Sigmoid colon (tissue), 7 donors: ENCODE results near the gene FBXO7. TPM values are rescaled to one million over a fixed set of nuclear protein-coding genes. Genes with fewer than 3 reads are reported as not detected.
A peak's percentile ranks its signal among the peaks of the same experiment; 100 is the strongest.

Experiments used
- DNase-seq: peaks from one replicate; pipeline ENCODE4 v3.0.0-alpha.2; 2019
- H3K27ac ChIP-seq, 4 donors: fragments of 200-600 bp; sonication (generic); one replicate each; pipeline ENCODE4 v1.5.1; 2016 to 2019; ENCODE audit warnings: mild to moderate bottlenecking in 1 of 4
- H3K27me3 ChIP-seq, 3 donors: fragments of 200-600 bp; sonication (generic); one replicate each; pipeline ENCODE4 v1.5.1; 2019; ENCODE audit warnings: mild to moderate bottlenecking in 1 of 3
- H3K36me3 ChIP-seq, 4 donors: fragments of 200-600 bp; sonication (generic); one replicate each; pipeline ENCODE4 v1.5.1; 2016 to 2019
- H3K4me1 ChIP-seq, 4 donors: fragments of 200-600 bp; sonication (generic); one replicate each; pipeline ENCODE4 v1.5.1; 2017 to 2019
- H3K4me3 ChIP-seq, 4 donors: fragments of 200-600 bp; sonication (generic); one replicate each; pipeline ENCODE4 v1.5.1; 2017 to 2019; ENCODE audit warnings: mild to moderate bottlenecking in 2 of 4, moderate library complexity in 1 of 4
- H3K9me3 ChIP-seq, 4 donors: fragments of 200-600 bp in 3 of 4; sonication (generic) in 3 of 4; one replicate each; pipeline versions ENCODE4 v1.5.1 to v1.6.1; 2013 to 2019
- CTCF ChIP-seq, 4 experiments: fragments of 450-650 bp in 3 of 4; fragments of 200-600 bp in 1 of 4; IDR thresholded peaks; one replicate each; pipeline ENCODE4 v1.5.1; 2016 to 2019; ENCODE audit warnings: antibody characterized with exemption in 4 of 4, mild to moderate bottlenecking in 3 of 4, moderate library complexity in 2 of 4
- EP300 ChIP-seq, 4 donors: sonication (generic); formaldehyde crosslinking; IDR thresholded peaks; one replicate each; pipeline ENCODE4 v1.6.1; 2017; ENCODE audit warnings: antibody characterized with exemption in 4 of 4
- POLR2A ChIP-seq, 2 donors: fragments of 450-650 bp; IDR thresholded peaks; one replicate each; pipeline ENCODE4 v1.6.1; 2016; ENCODE audit warnings: antibody characterized with exemption in 2 of 2, mild to moderate bottlenecking in 2 of 2, moderate library complexity in 2 of 2
- POLR2AphosphoS5 ChIP-seq, 4 donors: sonication (generic); formaldehyde crosslinking; IDR thresholded peaks; one replicate each; pipeline ENCODE4 v1.6.1; 2017; ENCODE audit warnings: antibody characterized with exemption in 4 of 4
- WGBS, 2 donors: extraction: QIAGEN DNeasy Blood & Tissue Kit; methylation state at CpG; one replicate each; pipeline ENCODE4 v1.1.7; 2013; 5-methylcytosine and 5-hydroxymethylcytosine counted together
- intact Hi-C: fragments of 100-400 bp; cut with DNase I; formaldehyde crosslinking; loops from one replicate; pipeline ENCODE4 v1.15.1; 2023
- polyA plus RNA-seq, 3 donors: library from polyadenylated mRNA; stranded (reverse); fragments of 200-250 nt; gene quantifications; one replicate each; pipeline ENCODE4 v1.2.3, GENCODE V29; 2013
- total RNA-seq, 4 donors: library from RNA; depleted of rRNA; stranded (reverse); fragments of >200 nt; gene quantifications; one replicate each; pipeline ENCODE4 v1.1.0, GENCODE V29; 2016
- donor health status: healthy with polysubstance abuse.
- donor health status: Bipolar disorder and iron deficiency.
- donor health status: healthy.

Gene FBXO7
- total and polyA plus RNA-seq, 7 donors, result 60.6 to 83.6 (median 79.8) TPM

- TF ChIP-seq CTCF (IDR thresholded peaks at IDR 0.05) (no peak), POLR2AphosphoS5 (IDR thresholded peaks at IDR 0.05) (no peak), EP300 (IDR thresholded peaks at IDR 0.05) (no peak)
- DNase-seq, result no peak
- 83 to 87% methylated on average over 15 of the region's 15 CpGs for WGBS, 2 donors
- intact Hi-C loops, result loop anchor here (2.0 kb wide), 1 partner anchor 85 kb away; no protein-coding TSS in a partner anchor
- peaks cover 0 to 4% (median 1%) of the 10 kb centered on the region in 4 donors for H3K9me3 ChIP-seq
- no peaks in the 10 kb centered on the region for H3K36me3 ChIP-seq
- peaks cover 0 to 38% (median 26%) of the 10 kb centered on the region in 4 donors for H3K4me1 ChIP-seq
- peak overlapping the region; percentile 46 to 71 (median 64) for H3K27ac ChIP-seq
- H3K4me3 ChIP-seq, result peak overlapping the region in 1 of 4 donors; percentile 18
- no peaks in the 10 kb centered on the region for H3K27me3 ChIP-seq
These were observed 58.9 kb downstream of the FBXO7 start for GRCh38 chr22:32533265-32534111.

GRCh38 chr22:32534252-32535235 lies 59.9 kb downstream of the FBXO7 start:
- intact Hi-C loops, result no loop called here
- DNase-seq, result peak; percentile 69
- H3K9me3 ChIP-seq, result peaks cover 0 to 4% (median 1%) of the 10 kb centered on the region in 4 donors
- no peaks in the 10 kb centered on the region for H3K27me3 ChIP-seq
- H3K4me3 ChIP-seq, result peak overlapping the region in 1 of 4 donors; percentile 18
- H3K36me3 ChIP-seq, result no peaks in the 10 kb centered on the region
- peaks cover 0 to 33% (median 18%) of the 10 kb centered on the region in 4 donors for H3K4me1 ChIP-seq
- peak overlapping the region; percentile 46 to 71 (median 64) for H3K27ac ChIP-seq
- no peak for TF ChIP-seq CTCF (IDR thresholded peaks at IDR 0.05)
- peak; percentile 6 to 53 (median 18) for TF ChIP-seq POLR2AphosphoS5 (IDR thresholded peaks at IDR 0.05)
- no peak for TF ChIP-seq EP300 (IDR thresholded peaks at IDR 0.05)
- 55 to 77% methylated on average over 15 of the region's 15 CpGs for WGBS, 2 donors

- intact Hi-C loops, result no loop called here
These were observed 61.0 kb downstream of the FBXO7 start for GRCh38 chr22:32535531-32536190.

More at GRCh38 chr22:32535531-32536190, 61.0 kb downstream of the FBXO7 start:
- H3K27ac ChIP-seq, result peak overlapping the region; percentile 1 to 71 (median 55)
- H3K36me3 ChIP-seq, result no peaks in the 10 kb centered on the region
- H3K4me1 ChIP-seq, result peaks cover 0 to 27% (median 14%) of the 10 kb centered on the region in 4 donors
- TF ChIP-seq POLR2A (IDR thresholded peaks at IDR 0.05), result no peak
- TF ChIP-seq EP300 (IDR thresholded peaks at IDR 0.05), result no peak
- no peak for TF ChIP-seq POLR2AphosphoS5 (IDR thresholded peaks at IDR 0.05)
- TF ChIP-seq CTCF (IDR thresholded peaks at IDR 0.05), result no peak
- peaks cover 0 to 4% (median 1%) of the 10 kb centered on the region in 4 donors for H3K9me3 ChIP-seq
- 67 to 83% methylated on average over 11 of the region's 11 CpGs for WGBS, 2 donors
- H3K27me3 ChIP-seq, result no peaks in the 10 kb centered on the region
- no peak overlapping the region for H3K4me3 ChIP-seq
- DNase-seq, result no peak
